ENCODE data around the gene TUBB3. TPM values are rescaled to one million over a fixed set of nuclear protein-coding genes. Genes with fewer than 3 reads are reported as not detected.
A peak's percentile ranks its signal among the peaks of the same experiment; 100 is the strongest.

The TUBB3 gene
- total RNA-seq, 2 donors from 2014 or later, result 2.9 TPM; not detected in 1

GRCh38 chr16:89909777-89910716, 13.1 kb upstream of the TUBB3 start:
- TF ChIP-seq CTCF (IDR thresholded peaks at IDR 0.05), result peak; percentile 54 to 82 (median 63)
- no peak for TF ChIP-seq POLR2A (IDR thresholded peaks at IDR 0.05)
- intact Hi-C loops (cut with DNase I), result no loop called here
- no peaks in the 10 kb centered on the region for H3K27me3 ChIP-seq
- H3K27ac ChIP-seq, result no peak overlapping the region
- DNase-seq (peak; percentile 62 to 71 (median 66)), ATAC-seq (peak; percentile 77)
- no peak overlapping the region for H3K4me3 ChIP-seq
- peaks cover 8 to 10% of the 10 kb centered on the region in 2 donors for H3K36me3 ChIP-seq (replicated peaks in 1 of 2; ENCODE audit: insufficient read depth in 1 of 2, low read depth in 2 of 2)
- H3K4me1 ChIP-seq, result no peaks in the 10 kb centered on the region
- WGBS, 2 donors, result 63 to 69% methylated on average over 26 to 47 of the region's 47 CpGs
- no peaks in the 10 kb centered on the region for H3K9me3 ChIP-seq

- peaks cover 6 to 8% of the 10 kb centered on the region in 2 donors for H3K36me3 ChIP-seq (replicated peaks in 1 of 2; ENCODE audit: insufficient read depth in 1 of 2, low read depth in 2 of 2)
- TF ChIP-seq POLR2A (IDR thresholded peaks at IDR 0.05) (no peak), CTCF (IDR thresholded peaks at IDR 0.05) (no peak)
- H3K4me3 ChIP-seq, result no peak overlapping the region
- intact Hi-C loops (cut with DNase I), result no loop called here
- H3K27ac ChIP-seq, result no peak overlapping the region
- DNase-seq (no peak), ATAC-seq (no peak)
- H3K9me3 ChIP-seq, result no peaks in the 10 kb centered on the region
- no peaks in the 10 kb centered on the region for H3K4me1 ChIP-seq
- H3K27me3 ChIP-seq, result no peaks in the 10 kb centered on the region
- 93 to 95% methylated on average over 18 to 26 of the region's 27 CpGs for WGBS, 2 donors
These were observed 12.3 kb upstream of the TUBB3 start for GRCh38 chr16:89910717-89911354.

- DNase-seq, result no peak
- TF ChIP-seq POLR2A (IDR thresholded peaks at IDR 0.05), result no peak
- TF ChIP-seq CTCF (IDR thresholded peaks at IDR 0.05), result no peak
- Histone ChIP-seq H3K36me3 (replicated peaks in 1 of 2; ENCODE audit: insufficient read depth in 1 of 2, low read depth in 2 of 2) (peaks cover 1 to 8% of the 10 kb centered on the region in 2 donors), H3K27ac (no peak overlapping the region), H3K9me3 (no peaks in the 10 kb centered on the region), H3K4me1 (no peaks in the 10 kb centered on the region), H3K4me3 (no peak overlapping the region), H3K27me3 (no peaks in the 10 kb centered on the region)
- intact Hi-C loops (cut with DNase I), result no loop called here
- no peak for ATAC-seq
- 92 to 96% methylated on average over 9 to 14 of the region's 14 CpGs for WGBS, 2 donors
These were observed 11.8 kb upstream of the TUBB3 start for GRCh38 chr16:89911375-89911774.

- Histone ChIP-seq H3K9me3 (no peaks in the 10 kb centered on the region), H3K36me3 (replicated peaks in 1 of 2; ENCODE audit: insufficient read depth in 1 of 2, low read depth in 2 of 2) (peaks cover 0 to 5% of the 10 kb centered on the region in 2 donors), H3K4me1 (peaks cover under 1% of the 10 kb centered on the region), H3K4me3 (no peak overlapping the region), H3K27me3 (no peaks in the 10 kb centered on the region), H3K27ac (no peak overlapping the region)
- WGBS, 2 donors, result 85 to 86% methylated on average over 9 to 12 of the region's 13 CpGs
- DNase-seq (no peak), ATAC-seq (no peak)
- intact Hi-C loops (cut with DNase I), result no loop called here
- TF ChIP-seq POLR2A (IDR thresholded peaks at IDR 0.05), result no peak
- TF ChIP-seq CTCF (IDR thresholded peaks at IDR 0.05), result no peak
These were observed 11.0 kb upstream of the TUBB3 start for GRCh38 chr16:89912143-89912542.
